ENCODE measurements around the gene VCL. TPM values are rescaled to one million over a fixed set of nuclear protein-coding genes. Genes with fewer than 3 reads are reported as not detected.
"Not testable (repeated sequence)": the region's sequence is repeated elsewhere in the genome, so short reads cannot be mapped to it uniquely, and the experiment has no call there.

VCL gene
- polyA plus RNA-seq, 3 donors: 119 to 129 (median 123) TPM

GRCh38 chr10:74032900-74033655, 35.2 kb downstream of the VCL start:
- no peak for DNase-seq

GRCh38 chr10:74033702-74034101, 35.8 kb downstream of the VCL start:
- DNase-seq: no peak

- DNase-seq: no peak
These were observed 36.4 kb downstream of the VCL start for GRCh38 chr10:74034301-74034700.

DNA sequence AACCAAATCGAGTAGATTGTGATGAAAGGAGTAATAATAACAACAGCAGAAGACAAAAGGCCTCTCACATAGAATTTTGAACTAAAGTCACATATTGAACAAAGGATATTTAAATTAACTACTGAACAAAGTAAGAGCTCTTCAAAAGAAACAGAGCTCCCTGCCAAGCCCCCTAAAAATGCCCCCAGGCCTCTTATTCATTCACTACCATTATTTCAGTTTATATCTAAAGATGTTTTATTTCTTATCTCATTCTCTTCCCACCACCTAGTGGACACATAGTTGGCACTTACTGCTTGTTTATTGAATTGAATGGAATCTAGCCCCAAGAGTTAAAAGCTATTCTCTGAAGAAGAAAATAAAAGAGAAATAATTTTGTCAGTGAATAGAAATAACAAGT, 37.4 kb downstream of the VCL start:
- DNase-seq: no peak

DNA sequence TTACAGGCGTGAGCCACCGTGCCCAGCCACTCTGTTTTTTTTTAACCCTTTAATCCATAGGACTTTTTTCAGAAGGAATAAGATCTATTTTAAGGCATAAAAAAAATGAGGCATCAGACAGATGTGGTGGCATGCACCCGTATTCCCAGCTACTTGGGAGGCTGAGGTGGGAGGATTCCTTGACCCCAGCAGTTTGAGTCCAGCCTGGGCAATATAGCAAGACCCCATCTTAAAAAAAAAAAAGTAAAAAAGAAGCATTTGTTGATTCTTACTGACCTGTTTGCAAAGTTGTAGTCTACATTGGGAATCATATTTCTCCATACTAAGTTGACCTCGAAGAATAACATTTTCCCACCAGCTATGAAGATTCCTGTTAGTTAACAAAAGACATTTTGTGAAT, 38.6 kb downstream of the VCL start:
- no peak for DNase-seq

GRCh38 chr10:74039561-74040145, 41.7 kb downstream of the VCL start:
- no peak for DNase-seq

GRCh38 chr10:74040200-74041126, 42.5 kb downstream of the VCL start:
- no peak for DNase-seq

DNA sequence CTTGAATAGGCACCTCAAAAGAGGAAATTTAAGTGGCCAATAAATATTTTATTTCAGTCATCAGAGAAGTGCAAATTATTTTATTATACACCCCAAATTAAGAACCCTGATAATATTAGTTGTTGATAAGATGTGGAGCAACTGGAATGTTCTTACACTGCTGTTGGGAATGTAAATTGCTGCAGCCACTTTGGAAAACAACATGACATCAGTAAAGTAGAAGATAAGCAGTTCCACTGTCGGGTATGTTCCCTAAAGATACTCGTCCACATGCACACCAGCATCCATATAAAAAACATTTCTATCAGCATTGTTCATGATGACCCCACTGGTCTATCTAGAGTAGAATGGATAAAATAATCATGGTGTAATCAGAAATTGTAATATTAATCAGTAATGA, 46.5 kb downstream of the VCL start:
- no peak for DNase-seq

GRCh38 chr10:74047304-74047703, 49.4 kb downstream of the VCL start:
- no peak for DNase-seq

DNA sequence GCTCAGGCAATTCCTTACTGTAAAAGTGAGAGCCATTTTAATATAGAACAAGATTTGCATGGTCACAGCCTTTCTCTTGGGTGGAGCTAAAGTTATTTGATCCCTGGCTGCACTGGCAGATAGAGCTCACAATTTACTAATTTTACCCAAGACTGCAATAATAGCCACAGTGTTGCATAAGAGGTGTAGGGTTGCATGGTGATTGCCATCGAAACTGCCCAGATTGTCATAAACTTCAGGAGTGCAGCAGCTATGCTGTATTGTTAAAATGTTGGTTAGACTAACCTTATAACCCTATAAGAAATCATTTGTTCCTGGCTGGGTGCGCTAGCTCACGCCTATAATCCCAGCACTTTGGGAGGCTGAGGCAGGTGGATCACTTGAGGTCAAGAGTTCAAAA, 50.0 kb downstream of the VCL start:
- DNase-seq: no peak

DNA sequence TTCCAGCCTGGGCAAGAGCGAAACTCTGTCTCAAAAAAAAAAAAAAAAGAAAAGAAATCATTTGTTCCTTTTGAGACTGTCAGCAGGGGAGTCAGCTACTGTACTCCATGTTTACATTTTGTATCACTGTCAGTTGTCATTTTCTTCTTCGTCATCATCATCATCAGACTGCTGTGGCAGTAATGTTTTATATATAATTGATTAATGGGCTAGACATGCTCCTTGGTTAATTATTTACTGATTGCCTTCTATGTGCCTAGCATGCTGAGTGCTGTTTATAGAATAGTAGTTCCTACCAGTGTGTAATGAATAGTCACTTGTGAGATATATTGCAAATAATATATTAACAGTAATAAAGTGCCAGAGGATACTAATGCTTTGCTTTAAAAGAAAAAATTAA, 50.5 kb downstream of the VCL start:
- DNase-seq: no peak

- no peak for DNase-seq
These were observed 52.0 kb downstream of the VCL start for GRCh38 chr10:74049955-74050354.

GRCh38 chr10:74050653-74051052, 52.7 kb downstream of the VCL start:
- no peak for DNase-seq

GRCh38 chr10:74051736-74052342, 53.9 kb downstream of the VCL start:
- no peak for DNase-seq

- DNase-seq: no peak
These were observed 55.1 kb downstream of the VCL start for GRCh38 chr10:74052994-74053393.

DNA sequence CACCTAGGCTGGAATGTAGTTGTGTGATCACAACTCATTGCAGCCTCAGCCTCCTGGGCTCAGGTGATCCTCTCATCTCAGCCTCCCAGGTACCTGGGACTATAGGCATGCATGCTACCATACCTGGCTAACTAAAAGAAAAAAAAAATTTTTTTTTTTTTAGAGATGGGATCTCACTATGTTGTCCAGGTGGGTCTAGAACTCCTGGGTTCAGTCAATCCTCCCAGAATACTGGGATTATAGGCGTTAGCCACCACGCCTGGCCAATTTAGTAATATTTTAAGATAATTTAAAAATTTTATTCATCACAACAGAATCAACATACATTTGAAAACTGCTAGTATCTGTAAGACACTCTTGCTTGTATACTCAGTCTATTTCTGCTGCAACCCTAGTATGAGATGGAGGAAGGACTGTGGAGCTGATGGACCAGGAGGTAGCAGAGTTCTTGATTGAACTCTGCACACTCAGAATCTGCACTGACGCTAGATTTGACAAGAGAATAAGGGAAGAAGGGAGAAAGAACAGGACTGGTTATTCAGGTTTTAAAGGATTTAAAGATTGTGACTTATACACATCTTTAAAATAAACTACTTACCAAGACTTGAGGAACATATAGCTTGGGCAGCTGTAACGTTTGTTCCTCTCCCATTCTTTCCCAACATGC, 57.6 kb downstream of the VCL start:
- DNase-seq: no peak

- DNase-seq: no peak
These were observed 58.3 kb downstream of the VCL start for GRCh38 chr10:74056050-74056818.

DNA sequence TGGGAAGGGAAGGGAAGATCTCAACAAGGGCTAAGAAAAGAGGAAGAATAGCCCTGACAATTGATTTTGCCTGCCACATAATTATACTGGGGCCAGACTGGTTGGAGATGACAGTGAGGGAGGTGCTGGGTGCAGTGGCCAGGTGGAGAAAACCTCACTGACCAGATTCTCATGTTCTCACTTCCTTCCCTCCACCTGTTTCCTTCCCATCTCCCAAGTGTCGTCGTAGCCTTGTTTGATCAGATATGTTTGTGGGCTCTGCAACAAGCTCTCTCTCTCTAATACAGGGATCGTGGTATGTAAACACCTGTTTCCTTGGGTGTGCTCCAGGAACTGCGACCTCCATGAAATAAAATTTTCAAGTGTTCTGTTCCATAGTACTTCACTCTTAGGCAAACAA, 60.2 kb downstream of the VCL start:
- DNase-seq: no peak

DNA sequence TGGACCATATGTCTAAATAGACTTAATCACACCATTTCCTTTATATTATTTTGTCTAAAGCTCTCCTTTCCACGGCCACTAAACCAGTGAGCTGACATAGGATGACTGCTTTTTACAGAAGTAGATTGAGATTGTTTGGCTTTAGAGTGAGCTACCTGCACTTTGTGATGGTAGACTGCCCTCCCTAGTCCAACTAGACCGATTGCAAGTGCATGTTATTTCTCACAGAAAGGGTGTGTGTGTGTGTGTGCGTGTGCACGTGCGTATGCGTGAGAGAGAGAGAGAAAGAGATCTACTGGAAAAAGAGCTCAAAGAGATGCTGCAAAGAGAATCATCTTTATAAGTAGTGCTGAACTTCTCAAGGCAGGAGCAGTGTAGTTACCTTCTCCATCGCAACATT, 60.7 kb downstream of the VCL start:
- DNase-seq: no peak

- no peak for DNase-seq
These were observed 63.2 kb downstream of the VCL start for GRCh38 chr10:74061104-74061503.

GRCh38 chr10:74061978-74062377, 64.1 kb downstream of the VCL start:
- DNase-seq: not testable (repeated sequence)

Measured in renal pelvis (tissue), 4 donors.